ENCODE results near the gene KRT80.
A peak's percentile ranks its signal among the peaks of the same experiment; 100 is the strongest.

Gene KRT80

GRCh38 chr12:52199294-52199919 is 7.6 kb upstream of the KRT80 start:
- H3K27ac ChIP-seq = no peak overlapping the region
- TF ChIP-seq, protein P1, sequence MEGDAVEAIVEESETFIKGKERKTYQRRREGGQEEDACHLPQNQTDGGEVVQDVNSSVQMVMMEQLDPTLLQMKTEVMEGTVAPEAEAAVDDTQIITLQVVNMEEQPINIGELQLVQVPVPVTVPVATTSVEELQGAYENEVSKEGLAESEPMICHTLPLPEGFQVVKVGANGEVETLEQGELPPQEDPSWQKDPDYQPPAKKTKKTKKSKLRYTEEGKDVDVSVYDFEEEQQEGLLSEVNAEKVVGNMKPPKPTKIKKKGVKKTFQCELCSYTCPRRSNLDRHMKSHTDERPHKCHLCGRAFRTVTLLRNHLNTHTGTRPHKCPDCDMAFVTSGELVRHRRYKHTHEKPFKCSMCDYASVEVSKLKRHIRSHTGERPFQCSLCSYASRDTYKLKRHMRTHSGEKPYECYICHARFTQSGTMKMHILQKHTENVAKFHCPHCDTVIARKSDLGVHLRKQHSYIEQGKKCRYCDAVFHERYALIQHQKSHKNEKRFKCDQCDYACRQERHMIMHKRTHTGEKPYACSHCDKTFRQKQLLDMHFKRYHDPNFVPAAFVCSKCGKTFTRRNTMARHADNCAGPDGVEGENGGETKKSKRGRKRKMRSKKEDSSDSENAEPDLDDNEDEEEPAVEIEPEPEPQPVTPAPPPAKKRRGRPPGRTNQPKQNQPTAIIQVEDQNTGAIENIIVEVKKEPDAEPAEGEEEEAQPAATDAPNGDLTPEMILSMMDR (conservative IDR thresholded peaks at IDR 0.05) = no peak

DNA sequence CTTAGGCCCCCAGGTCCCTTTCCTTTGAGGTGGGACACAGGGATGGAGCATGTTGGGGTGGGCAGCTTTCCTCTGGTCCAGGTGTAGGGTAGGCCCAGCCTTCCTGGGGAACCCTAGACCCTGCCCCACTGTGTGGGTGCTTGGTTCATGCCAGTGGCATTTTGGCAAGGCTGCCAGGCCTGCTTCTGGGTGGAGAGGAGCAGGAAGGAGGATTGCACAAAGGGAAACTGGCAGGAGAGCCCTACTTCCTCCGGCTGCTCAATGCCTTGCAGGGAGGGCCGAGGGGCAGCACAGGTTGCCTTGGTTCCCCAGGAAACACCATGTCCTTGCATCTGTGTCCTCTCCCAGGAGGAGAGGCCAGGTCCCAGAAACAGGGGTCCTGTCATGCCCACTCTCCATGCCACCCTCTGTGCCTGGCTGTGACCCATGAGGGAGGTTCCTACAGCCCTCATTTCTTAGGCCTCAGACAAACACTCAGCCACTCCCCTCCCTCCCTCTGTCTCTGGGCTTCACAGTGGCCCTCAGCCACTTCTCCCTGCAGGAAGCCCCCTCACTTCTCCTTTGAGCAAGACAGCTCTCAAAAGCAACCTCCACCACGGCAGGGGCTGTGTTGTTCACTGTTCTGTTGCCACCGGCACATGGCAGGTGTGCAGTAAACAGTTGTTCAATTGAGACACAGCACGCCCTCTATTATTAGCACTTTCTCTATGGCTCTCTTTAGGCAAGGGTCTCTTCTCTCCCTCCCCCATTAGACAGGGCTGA is 6.8 kb upstream of the KRT80 start:
- TF ChIP-seq, protein P1 (conservative IDR thresholded peaks at IDR 0.05) = no peak
- H3K27ac ChIP-seq = no peak overlapping the region; the same call in 1 of the 2 replicates

DNA sequence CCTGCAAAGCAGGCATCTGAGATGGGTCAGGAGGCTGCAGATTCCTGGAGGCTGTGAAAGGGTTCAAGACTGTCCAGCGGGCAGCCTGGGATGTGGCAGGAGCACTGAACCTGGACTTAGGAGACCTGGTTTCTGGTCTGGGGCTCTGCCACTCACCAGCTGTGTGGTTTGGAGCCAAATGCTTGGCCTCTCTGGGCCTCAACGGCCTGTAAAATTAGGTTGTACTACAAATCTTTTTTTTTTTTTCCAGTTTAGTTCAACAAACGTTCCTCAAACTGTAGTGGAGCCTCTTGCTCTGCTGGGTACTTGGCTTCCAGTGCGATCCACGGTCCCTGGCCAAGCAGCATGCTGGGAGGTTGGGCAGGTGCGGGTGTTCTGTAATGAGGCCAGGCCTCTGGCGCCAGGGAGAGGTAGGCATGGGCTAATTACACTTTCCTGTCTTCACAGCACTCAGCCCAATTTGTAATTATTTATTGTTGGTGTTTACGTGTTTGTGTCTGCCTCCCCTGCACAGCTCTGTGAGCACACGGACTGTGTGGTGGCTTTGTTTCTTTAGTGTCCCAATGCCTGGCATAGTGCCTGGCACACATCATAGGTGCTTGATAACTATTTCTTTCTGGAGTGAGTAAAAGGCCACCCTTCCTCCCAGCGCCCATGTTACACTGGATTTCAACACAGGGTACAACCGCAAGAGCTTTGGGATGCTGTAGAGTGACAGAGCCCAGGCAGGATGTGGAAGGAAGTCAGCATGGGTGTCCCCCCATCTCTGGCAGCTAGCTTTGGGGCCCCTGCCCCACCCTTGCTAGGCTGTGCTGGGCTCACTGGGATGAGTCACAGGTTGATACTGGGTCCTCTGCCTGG is 5.8 kb upstream of the KRT80 start:
- H3K27ac ChIP-seq = no peak overlapping the region; the same call in 1 of the 2 replicates
- TF ChIP-seq, protein P1 (conservative IDR thresholded peaks at IDR 0.05) = no peak

DNA sequence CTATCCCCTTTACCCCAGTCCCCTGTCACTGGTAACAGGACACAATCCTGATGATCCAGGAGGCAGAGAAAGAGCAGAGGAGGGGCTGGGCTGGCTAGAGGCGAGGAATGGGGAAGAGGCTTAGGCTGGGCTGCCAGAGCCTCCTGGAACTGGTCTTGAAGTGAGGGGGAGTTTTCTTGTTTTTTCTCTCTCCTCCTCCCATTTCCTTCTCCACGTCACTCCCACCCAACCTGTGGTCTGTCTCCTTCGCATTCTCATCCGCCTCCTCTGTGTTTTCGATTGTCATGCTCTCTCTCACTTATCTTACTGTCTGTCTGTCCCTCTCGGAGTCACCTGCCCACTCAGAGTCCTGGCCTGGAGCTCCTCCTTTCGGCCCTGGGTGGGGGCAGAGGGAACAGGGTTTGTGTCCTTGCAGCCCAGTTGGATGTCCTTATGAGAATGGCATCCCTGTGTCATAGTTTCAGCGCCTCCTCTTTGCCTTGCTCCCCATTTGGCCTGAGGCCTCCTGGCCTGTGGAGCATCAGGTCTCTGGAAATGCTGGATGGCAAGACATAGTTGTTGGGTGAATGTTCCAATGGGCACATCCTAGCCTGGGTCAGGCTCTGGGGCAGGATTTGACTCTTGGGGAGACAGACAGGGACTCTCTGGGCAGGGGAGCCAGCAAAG is 3.4 kb upstream of the KRT80 start:
- peak overlapping the region; percentile 71; the same call in 1 of the 2 replicates for H3K27ac ChIP-seq
- TF ChIP-seq, protein P1 (conservative IDR thresholded peaks at IDR 0.05) = no peak

DNA sequence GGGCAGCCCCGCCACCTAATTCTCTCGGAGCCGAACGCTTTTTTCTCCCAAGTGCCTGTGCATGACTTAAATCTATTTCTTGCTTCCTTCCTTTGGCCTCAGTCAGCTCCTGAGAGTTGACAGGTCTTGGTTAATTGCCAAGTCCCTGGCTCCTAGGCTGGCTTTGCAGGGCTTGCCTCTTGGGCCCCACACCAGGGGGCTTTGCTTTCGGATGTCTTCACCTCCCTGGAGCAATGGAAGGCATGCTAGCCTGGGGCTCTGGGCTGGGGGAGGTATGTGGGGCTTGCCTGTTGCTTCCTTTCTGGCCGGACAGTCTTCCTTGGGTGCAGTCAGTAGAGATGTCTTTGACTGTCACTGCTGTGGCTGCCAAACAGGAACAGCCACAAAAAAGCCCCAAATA is 2.2 kb upstream of the KRT80 start:
- TF ChIP-seq, protein P1 (conservative IDR thresholded peaks at IDR 0.05) = no peak
- peak overlapping the region; percentile 71 for H3K27ac ChIP-seq

GRCh38 chr12:52193532-52193931 is 1.7 kb upstream of the KRT80 start:
- H3K27ac ChIP-seq = peak overlapping the region; percentile 71
- TF ChIP-seq, protein P1 (conservative IDR thresholded peaks at IDR 0.05) = no peak

All from VCaP (cell line).